Muscle layer of colon (tissue), 2 donors: Measurements from ENCODE around the gene TIMM23B.
"Not testable (repeated sequence)": the region's sequence is repeated elsewhere in the genome, so short reads cannot be mapped to it uniquely, and the experiment has no call there.

Source experiments
- H3K27ac ChIP-seq: one replicate; pipeline ENCODE4 v1.7.0; 2013; ENCODE audit warnings: low read depth, mild to moderate bottlenecking, low read length, moderate library complexity
- H3K27me3 ChIP-seq, 2 donors: one replicate each; pipeline ENCODE4 v1.7.0; 2013; ENCODE audit warnings: low read length in 2 of 2, mild to moderate bottlenecking in 2 of 2; ENCODE audit not compliant: insufficient read depth in 2 of 2, control insufficient read depth in 1 of 2
- H3K36me3 ChIP-seq: one replicate; pipeline ENCODE4 v1.7.0; 2013; ENCODE audit warnings: mild to moderate bottlenecking, low read length; ENCODE audit not compliant: insufficient read depth
- H3K4me1 ChIP-seq: one replicate; pipeline ENCODE4 v1.7.0; 2013; ENCODE audit warnings: mild to moderate bottlenecking, low read length; ENCODE audit not compliant: insufficient read depth
- H3K4me3 ChIP-seq, 2 donors: one replicate each; pipeline ENCODE4 v1.7.0; 2013; ENCODE audit warnings: low read length in 2 of 2, low read depth in 1 of 2, mild to moderate bottlenecking in 1 of 2, moderate library complexity in 1 of 2
- H3K9ac ChIP-seq: one replicate; pipeline ENCODE4 v1.7.0; 2013; ENCODE audit warnings: low read length
- H3K9me3 ChIP-seq: one replicate; pipeline ENCODE4 v1.7.0; 2013; ENCODE audit warnings: mild to moderate bottlenecking, low read length
- donor health status: abdominal sarcoma.
- donor health status: Adenocarcinoma of cecum.

TIMM23B gene, protein sequence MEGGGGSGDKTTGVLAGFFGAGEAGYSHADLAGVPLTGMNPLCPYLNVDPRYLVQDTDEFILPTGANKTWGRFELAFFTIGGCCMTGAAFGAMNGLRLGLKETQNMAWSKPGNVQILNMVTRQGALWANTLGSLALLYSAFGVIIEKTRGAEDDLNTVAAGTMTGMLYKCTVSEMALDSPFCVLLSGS

DNA sequence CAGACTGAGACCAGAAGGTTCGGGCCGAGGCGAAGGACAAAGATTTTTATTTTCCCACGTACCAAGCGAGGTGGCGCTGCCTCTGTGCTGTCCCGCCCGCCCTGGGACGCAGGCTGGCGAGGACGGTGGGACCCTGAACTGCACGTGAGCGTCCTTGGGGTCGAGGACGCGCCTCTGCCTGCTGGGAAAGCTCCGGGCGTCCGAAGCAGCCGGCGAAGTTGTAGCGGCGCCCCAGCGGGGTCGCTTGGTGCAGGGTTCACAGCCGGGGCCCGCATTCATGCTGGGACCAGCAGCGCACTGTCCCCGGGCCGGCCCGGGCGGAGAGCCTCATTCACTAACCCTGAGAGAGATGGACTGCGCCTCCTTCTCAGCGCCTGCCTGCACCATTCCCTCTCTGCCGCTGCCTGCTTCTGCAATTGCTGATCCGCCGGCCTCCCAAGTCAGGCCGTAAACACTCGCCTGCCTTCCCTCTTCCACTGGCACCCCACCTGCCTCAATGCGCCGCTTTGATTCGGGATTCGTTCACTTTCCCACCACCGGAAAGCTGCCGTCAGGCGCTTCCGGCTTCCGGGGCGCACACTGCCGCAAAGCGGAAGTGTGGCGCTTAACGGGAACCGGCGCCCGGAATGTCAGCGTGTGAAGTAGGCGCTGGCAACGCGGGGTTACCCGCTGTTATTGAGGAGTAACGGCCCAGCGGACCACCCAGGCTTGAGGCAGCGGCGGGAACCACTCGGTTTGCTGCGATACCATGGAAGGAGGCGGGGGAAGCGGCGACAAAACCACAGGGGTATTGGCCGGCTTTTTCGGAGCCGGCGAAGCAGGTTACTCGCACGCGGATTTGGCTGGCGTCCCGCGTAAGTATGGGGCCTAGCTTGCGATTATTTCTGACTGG lies at the start of gene TIMM23B, which contains the start of gene PARG:
Gene TIMM23B (plus strand): TSS at position 607 of the 892 bp plus-strand sequence. CDS start 142 bp downstream, at position 749.
Gene PARG (minus strand): TSS at position 581 of the 892 bp plus-strand sequence. CDS start 302 bp downstream, at position 279.
- Histone ChIP-seq H3K4me3 (peak within 1 kb of the TSS; percentile 57 to 70), H3K9ac (peak within 1 kb of the TSS; percentile 74), H3K27ac (peak within 1 kb of the TSS; percentile 68)
- H3K27me3 ChIP-seq, H3K4me1 ChIP-seq, H3K36me3 ChIP-seq, H3K9me3 ChIP-seq: not testable (repeated sequence)

DNA sequence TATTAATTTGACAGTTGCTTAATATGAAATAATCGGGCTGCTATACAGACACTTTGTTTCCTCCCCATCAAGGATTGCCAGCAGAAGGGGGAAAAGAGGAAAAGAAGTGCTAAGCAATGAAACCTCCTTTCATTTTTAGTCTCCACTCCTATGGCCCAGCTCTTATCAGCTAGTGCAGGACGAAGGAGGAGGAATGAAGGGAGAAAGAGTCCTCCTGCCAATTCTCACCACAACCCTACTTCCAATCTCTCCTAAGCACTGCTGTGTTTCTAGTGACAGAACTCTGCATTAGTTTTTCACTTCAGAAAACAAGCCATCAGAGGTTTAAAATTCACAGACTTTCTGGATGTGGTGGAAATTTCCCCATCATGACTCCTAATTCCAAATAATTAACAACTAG lies 41.9 kb upstream of the TIMM23B start:
- H3K4me1 ChIP-seq, H3K9me3 ChIP-seq, H3K4me3 ChIP-seq, H3K27me3 ChIP-seq, H3K9ac ChIP-seq, H3K27ac ChIP-seq, H3K36me3 ChIP-seq: not testable (repeated sequence)

DNA sequence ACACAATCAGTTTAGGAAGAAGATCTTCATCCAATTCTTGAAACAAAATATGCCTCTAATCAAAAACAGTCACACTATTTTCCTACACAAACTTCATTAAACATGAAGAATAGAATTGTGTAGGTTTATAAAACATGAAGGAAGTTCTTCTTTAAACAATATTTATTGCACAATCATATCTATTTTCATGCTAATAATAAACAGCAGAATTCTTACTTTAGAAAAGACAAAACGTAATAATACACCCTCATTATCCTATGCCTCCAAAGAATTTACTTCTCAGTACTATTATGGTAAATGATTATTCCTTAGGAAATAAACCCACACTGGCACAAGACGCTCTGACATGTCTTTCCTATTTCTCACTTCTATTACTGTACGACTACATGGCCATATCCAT lies 41.4 kb upstream of the TIMM23B start:
- H3K9me3 ChIP-seq, H3K4me3 ChIP-seq, H3K27me3 ChIP-seq, H3K27ac ChIP-seq, H3K36me3 ChIP-seq, H3K9ac ChIP-seq, H3K4me1 ChIP-seq: not testable (repeated sequence)

DNA sequence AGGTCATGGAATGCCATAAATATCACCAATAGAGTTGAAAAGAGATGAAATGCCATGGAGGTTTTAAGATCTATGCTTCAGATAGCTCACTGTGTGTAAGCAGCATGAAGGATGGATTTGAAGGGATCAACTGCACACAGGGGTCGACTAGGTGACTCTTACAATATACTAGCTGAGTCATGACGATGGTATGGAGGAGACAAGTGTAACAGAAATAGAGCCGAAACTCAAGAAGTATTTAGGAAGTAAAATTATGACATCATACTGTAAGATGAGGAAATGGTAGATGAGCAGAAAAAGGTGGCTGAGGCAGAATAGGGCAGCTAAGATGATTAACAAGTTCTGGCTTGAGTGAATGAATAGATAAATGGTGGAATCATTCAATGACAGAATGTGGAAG lies 38.0 kb upstream of the TIMM23B start:
- not testable (repeated sequence) for H3K4me1 ChIP-seq, H3K36me3 ChIP-seq, H3K9ac ChIP-seq, H3K9me3 ChIP-seq, H3K4me3 ChIP-seq, H3K27ac ChIP-seq, H3K27me3 ChIP-seq

DNA sequence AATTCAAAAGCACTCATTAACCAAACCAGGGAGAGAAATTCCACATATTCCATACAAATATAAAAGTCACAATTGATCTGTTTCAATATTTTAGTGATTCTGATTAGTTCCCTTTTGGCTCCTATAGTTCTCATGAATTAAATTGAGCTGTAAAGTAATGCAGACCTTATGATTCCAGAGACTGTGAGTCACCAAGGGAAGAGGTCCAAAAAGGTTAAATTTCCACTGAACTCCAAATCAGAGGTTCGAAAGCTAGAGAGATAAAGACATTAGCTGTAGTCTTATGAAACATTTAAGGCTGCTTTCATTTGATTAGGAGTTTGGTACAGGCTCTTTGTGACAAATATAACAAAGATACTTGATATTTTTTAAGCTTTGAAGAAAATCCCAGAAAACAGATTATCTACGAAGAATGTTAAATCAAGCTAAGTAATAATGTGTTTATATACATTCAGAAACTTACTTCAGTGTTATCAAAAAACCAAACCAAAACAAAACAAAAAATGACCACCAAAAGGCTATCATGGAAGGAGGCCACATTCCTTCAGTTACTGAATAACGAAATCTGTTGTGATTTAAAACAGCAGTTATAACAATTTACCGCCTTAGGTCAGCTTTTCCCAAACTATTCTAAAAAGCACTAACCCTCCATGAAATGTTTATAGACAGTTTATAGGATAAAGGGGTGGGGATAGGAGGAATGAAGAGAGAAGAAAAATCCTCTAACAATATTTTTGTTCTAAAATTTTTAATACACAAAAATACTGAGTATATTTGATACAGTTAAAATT lies 33.4 kb upstream of the TIMM23B start:
- not testable (repeated sequence) for H3K27ac ChIP-seq, H3K36me3 ChIP-seq, H3K9me3 ChIP-seq, H3K4me3 ChIP-seq, H3K27me3 ChIP-seq, H3K9ac ChIP-seq, H3K4me1 ChIP-seq

DNA sequence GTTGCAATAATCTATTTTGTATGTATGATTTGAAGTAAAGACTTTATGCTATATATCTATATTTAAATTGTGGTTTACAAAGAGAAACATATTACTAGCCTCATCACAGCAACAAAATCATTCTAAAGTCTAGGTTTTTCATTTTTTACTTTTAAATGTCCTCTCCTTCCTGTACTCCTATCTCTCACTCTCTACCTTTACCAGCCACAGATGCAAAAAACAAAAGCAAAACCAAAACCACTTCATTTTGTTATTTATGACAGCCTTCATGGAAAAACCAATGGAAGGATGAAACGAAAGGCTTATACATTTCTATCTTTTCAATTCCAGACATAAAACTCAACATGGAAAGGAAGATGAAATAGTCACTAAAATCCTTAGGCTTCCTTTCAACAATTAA lies 31.6 kb upstream of the TIMM23B start:
- H3K4me3 ChIP-seq, H3K4me1 ChIP-seq, H3K9ac ChIP-seq, H3K27ac ChIP-seq, H3K36me3 ChIP-seq, H3K27me3 ChIP-seq, H3K9me3 ChIP-seq: not testable (repeated sequence)

DNA sequence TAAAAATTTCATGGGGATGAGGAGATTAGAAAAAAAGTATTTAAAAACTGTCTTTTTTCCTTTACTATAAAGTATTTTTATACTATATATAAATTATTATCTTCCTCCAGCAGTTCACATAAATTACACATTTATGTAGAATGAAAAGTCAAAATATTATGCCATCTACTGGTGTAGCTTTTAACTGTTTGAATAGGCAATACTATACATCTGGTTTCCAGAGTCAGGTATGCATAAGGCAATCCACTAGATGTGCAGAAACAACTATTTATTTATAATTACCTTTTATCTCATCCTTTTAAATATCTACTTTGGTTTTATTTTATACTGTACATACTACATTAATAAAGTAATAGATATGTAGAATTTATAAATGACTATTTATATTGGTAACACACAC lies 25.4 kb upstream of the TIMM23B start:
- H3K9me3 ChIP-seq, H3K36me3 ChIP-seq, H3K9ac ChIP-seq, H3K4me3 ChIP-seq, H3K4me1 ChIP-seq, H3K27ac ChIP-seq, H3K27me3 ChIP-seq: not testable (repeated sequence)

DNA sequence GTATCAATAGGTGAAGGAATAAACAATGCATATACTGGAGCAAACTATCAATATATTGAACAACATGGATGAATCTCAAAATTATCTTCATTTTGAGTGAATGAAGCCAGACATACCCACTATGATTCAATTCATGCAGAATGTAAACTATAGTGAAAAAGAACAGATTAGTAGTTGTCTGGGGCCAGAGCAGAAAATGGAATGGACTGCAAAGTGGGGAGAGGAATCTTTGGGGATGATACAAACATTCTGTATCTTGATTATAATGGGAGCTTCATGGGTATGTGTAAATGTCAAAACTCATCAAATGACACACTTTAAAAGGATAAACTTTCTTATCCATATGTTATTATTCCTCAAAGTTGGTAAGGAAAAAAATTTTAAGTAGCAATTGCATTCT lies 23.9 kb upstream of the TIMM23B start:
- H3K9ac ChIP-seq, H3K4me3 ChIP-seq, H3K4me1 ChIP-seq, H3K27me3 ChIP-seq, H3K36me3 ChIP-seq, H3K27ac ChIP-seq, H3K9me3 ChIP-seq: not testable (repeated sequence)

DNA sequence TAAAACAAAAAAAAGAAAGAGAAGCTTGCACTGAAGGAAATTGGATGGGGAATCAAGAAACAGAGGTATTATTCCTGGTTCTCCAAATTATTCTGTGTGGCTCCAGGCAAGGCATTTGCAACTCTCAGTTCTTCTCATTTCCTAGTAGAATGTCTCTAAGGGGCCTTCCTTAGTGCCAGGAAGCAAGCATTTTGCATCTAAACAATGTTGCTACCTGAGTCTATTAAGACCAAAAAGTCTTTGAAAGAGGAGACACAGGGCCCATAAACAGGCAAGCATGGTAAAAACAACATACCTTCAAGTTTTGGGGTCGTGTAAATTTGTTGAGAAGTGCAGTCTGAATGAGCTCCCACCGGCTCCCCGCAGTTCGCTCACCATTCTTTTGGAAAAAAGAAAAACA lies 19.8 kb upstream of the TIMM23B start:
- H3K9ac ChIP-seq, H3K27ac ChIP-seq, H3K36me3 ChIP-seq: not testable (repeated sequence)

DNA sequence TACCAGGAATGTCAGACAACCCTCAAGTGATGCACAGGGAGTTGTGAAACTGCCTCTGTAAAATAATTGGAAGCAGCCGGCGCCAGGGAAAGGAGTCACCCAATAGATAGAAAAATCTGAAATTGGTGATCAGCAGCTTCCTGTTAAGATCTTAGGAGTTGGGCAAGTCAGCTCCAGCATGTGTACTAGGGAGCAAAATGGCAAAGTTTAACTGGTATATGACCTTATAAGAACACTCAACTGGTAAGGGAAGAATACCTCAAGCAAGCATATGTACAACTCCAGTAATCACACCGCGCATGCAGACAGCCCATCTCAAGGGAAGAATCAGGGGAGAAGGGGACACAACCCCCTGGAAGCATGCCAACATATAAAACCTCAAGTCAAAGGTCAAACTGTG lies 18.3 kb upstream of the TIMM23B start:
- not testable (repeated sequence) for H3K4me1 ChIP-seq, H3K9me3 ChIP-seq, H3K4me3 ChIP-seq, H3K27me3 ChIP-seq, H3K36me3 ChIP-seq, H3K27ac ChIP-seq, H3K9ac ChIP-seq

More for the DNA sequence above, 19.8 kb upstream of the TIMM23B start:
- not testable (repeated sequence) for H3K4me1 ChIP-seq, H3K4me3 ChIP-seq, H3K9me3 ChIP-seq, H3K27me3 ChIP-seq

DNA sequence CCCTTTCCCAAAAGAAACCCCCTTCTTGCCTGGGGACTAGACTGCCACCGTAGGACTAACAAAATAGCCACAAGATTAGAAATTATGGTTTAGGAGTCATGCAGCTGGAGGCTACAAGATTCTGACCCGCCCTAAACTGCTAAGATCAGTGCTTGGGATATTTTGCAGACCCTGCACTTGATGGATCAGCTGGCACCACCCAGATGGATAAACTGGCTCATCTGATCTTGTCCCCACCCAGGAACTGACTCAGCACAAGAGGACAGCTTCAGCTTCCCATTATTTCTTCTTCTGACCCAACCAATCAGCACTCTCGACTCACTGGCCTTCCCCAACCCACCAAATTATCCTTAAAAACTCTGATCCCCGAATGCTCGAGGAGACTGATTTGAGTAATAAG lies 10.6 kb upstream of the TIMM23B start:
- H3K4me3 ChIP-seq, H3K36me3 ChIP-seq, H3K9ac ChIP-seq, H3K27me3 ChIP-seq, H3K9me3 ChIP-seq, H3K27ac ChIP-seq, H3K4me1 ChIP-seq: not testable (repeated sequence)
